WTC11 (cell line): Measurements from ENCODE around the gene CD96.
"Not testable (repeated sequence)": the region's sequence is repeated elsewhere in the genome, so short reads cannot be mapped to it uniquely, and the experiment has no call there.

ENCODE experiments used
- ATF2 ChIP-seq: sonication (generic); formaldehyde crosslinking; IDR thresholded peaks from 2 replicates; pipeline ENCODE4 v1.8.1; 2022; ENCODE audit warnings: low read depth, missing genetic modification reagents, borderline replicate concordance
- CREB1 ChIP-seq: sonication (generic); formaldehyde crosslinking; IDR thresholded peaks from 2 replicates; pipeline ENCODE4 v1.8.0; 2023; ENCODE audit warnings: mild to moderate bottlenecking, missing genetic modification reagents
- CTCF ChIP-seq: fragments of 200-600 bp; IDR thresholded peaks from 2 replicates; pipeline ENCODE4 v1.8.0; 2022; ENCODE audit warnings: antibody characterized with exemption
- EMX1 ChIP-seq: fragments of 250-450 bp; sonication (Bioruptor Pico); IDR thresholded peaks from 2 replicates; pipeline ENCODE4 v1.8.0; 2021; ENCODE audit warnings: mild to moderate bottlenecking
- ESRRA ChIP-seq: sonication (generic); formaldehyde crosslinking; IDR thresholded peaks from 2 replicates; pipeline ENCODE4 v1.8.1; 2022; ENCODE audit warnings: mild to moderate bottlenecking, missing genetic modification reagents, borderline replicate concordance
- HMGXB4 ChIP-seq: sonication (generic); formaldehyde crosslinking; IDR thresholded peaks from 2 replicates; pipeline ENCODE4 v1.8.1; 2023; ENCODE audit warnings: mild to moderate bottlenecking, moderate library complexity, missing genetic modification reagents
- NFE2L1 ChIP-seq: sonication (generic); formaldehyde crosslinking; IDR thresholded peaks from 2 replicates; pipeline ENCODE4 v1.8.1; 2023; ENCODE audit warnings: missing genetic modification reagents
- SP1 ChIP-seq: sonication (generic); formaldehyde crosslinking; conservative IDR thresholded peaks from 2 replicates; pipeline ENCODE4 v1.8.1; 2022; ENCODE audit warnings: missing genetic modification reagents
- ZBTB21 ChIP-seq: sonication (generic); formaldehyde crosslinking; IDR thresholded peaks from 2 replicates; pipeline ENCODE4 v1.8.1; 2023; ENCODE audit warnings: mild to moderate bottlenecking, missing genetic modification reagents, borderline replicate concordance
- ZNF532 ChIP-seq: fragments of 250-450 bp; sonication (Bioruptor Pico); IDR thresholded peaks from 2 replicates; pipeline ENCODE4 v1.9.0; 2021; ENCODE audit warnings: mild to moderate bottlenecking, borderline replicate concordance
- TF ChIP-seq, protein P1 (sequence below): sonication (generic); formaldehyde crosslinking; IDR thresholded peaks from 2 replicates; pipeline ENCODE4 v1.8.1; 2023; ENCODE audit warnings: mild to moderate bottlenecking, missing genetic modification reagents, moderate library complexity

DNA sequence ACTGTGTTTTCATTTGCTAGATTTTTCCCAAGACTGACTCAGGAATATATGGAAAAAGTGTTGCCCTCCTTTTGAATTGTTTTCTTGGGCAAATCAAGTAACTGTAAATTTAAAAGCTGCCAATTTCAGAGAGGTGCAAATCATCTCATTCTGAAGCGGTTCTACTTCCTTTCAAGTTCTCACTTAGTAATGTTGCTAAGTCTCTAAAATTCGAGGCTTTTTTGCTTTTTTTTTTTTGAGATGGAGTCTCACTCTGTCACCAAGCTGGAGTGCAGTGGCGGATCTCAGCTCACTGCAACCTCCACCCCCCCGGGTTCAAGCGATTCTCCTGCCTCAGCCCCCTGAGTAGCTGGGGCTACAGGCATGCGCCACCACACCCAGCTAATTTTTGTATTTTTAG is 130.5 kb downstream of the CD96 start:
- TF ChIP-seq, protein P1, sequence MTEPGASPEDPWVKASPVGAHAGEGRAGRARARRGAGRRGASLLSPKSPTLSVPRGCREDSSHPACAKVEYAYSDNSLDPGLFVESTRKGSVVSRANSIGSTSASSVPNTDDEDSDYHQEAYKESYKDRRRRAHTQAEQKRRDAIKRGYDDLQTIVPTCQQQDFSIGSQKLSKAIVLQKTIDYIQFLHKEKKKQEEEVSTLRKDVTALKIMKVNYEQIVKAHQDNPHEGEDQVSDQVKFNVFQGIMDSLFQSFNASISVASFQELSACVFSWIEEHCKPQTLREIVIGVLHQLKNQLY (CRISPR knock-in tag), result not testable (repeated sequence)
- not testable (repeated sequence) for TF ChIP-seq CTCF; HMGXB4 (CRISPR knock-in tag); ZBTB21 (CRISPR knock-in tag); SP1 (CRISPR knock-in tag); ESRRA (CRISPR knock-in tag); ZNF532; EMX1 (CRISPR knock-in tag); CREB1 (CRISPR knock-in tag); NFE2L1 (CRISPR knock-in tag); ATF2 (CRISPR knock-in tag)
